HepG2 (cell line): ENCODE data around the gene EFCAB11. TPM values are rescaled to one million over a fixed set of nuclear protein-coding genes. Genes with fewer than 3 reads are reported as not detected.

ENCODE experiments used
- ATAC-seq: fragments of 200-7000 bp; cut with Tn5 transposase; 3 replicates; pipeline ENCODE4 v1.9.1; 2020; ENCODE audit warnings: mild to moderate bottlenecking, moderate library complexity
- BruUV-seq: library from RNA; stranded (reverse); fragments of 400-500 nt; replicated peaks from 2 replicates; lab custom pipeline; 2021; lab: Mats Ljungman, UMichigan
- CTCF ChIA-PET: fragments of 300-600 bp; formaldehyde crosslinking; extraction: SDS; loops from one replicate; lab custom pipeline; 2021; ENCODE audit warnings: low total read pairs, inconsistent platforms, low intra/inter-chr PET ratio; lab: Yijun Ruan, JAX
- POLR2A ChIA-PET: fragments of 350-600 bp; sonication (Branson Sonifier 250); formaldehyde crosslinking; loops from one replicate; lab custom pipeline; 2020; ENCODE audit warnings: antibody characterized with exemption, inconsistent platforms; lab: Yijun Ruan, JAX
- DNase-seq: peaks from one replicate; pipeline ENCODE4 v3.0.0-alpha.2; 2015; ENCODE audit warnings: low spot score
- FAIRE-seq: peaks from 3 replicates; lab custom pipeline; 2011; peaks lifted over from hg19 to GRCh38; lab: Jason Lieb, UNC
- H2AFZ ChIP-seq: one replicate; pipeline ENCODE4 v1.6.1; 2011; ENCODE audit warnings: low read length, inconsistent platforms
- H3K27ac ChIP-seq: fragments of 300-600 bp; 3 replicates; pipeline ENCODE4 v1.8.0; 2011; ENCODE audit warnings: mixed run types, mild to moderate bottlenecking, mixed read lengths, low read length, inconsistent platforms; ENCODE audit not compliant: insufficient read depth; ENCODE audit errors: extremely low read length
- H3K27me3 ChIP-seq, 2 experiments: fragments of 200-600 bp in 1 of 2; 2 replicates in 1 of 2; 3 replicates in 1 of 2; pipeline versions ENCODE4 v1.6.0 to v1.8.0; 2011; ENCODE audit warnings: low read length in 2 of 2, mild to moderate bottlenecking in 2 of 2, moderate library complexity in 2 of 2, inconsistent platforms in 1 of 2; ENCODE audit not compliant: insufficient read depth in 2 of 2, control insufficient read depth in 1 of 2
- H3K36me3 ChIP-seq, 2 experiments: fragments of 200-600 bp in 1 of 2; replicated peaks in 1 of 2; 2 replicates in 1 of 2; 3 replicates in 1 of 2; pipeline versions ENCODE4 v1.5.1 to v1.8.0; 2011; ENCODE audit warnings: low read length in 2 of 2, inconsistent platforms in 1 of 2; ENCODE audit not compliant: insufficient read depth in 2 of 2, control insufficient read depth in 1 of 2
- H3K4me1 ChIP-seq: 2 replicates; pipeline ENCODE4 v1.5.1; 2012; ENCODE audit warnings: low read length, inconsistent platforms; ENCODE audit not compliant: insufficient read depth
- H3K4me2 ChIP-seq: 2 replicates; pipeline ENCODE4 v1.6.0; 2011; ENCODE audit warnings: low read depth, low read length, inconsistent platforms
- H3K4me3 ChIP-seq, 3 experiments: fragments of 200-600 bp in 1 of 3; sonication (generic), shearing (Covaris generic) in 1 of 3; replicated peaks in 1 of 3; 2 replicates each; pipeline ENCODE4 v1.5.1; 2011 to 2016; ENCODE audit warnings: low read length in 3 of 3, inconsistent platforms in 2 of 3, low read depth in 2 of 3, mild to moderate bottlenecking in 2 of 3, control low read depth in 1 of 3, mixed read lengths in 1 of 3; ENCODE audit not compliant: insufficient read depth in 1 of 3
- H3K79me2 ChIP-seq: one replicate; pipeline ENCODE4 v1.6.1; 2011; ENCODE audit warnings: low read length, inconsistent platforms; ENCODE audit not compliant: insufficient read depth
- H3K9ac ChIP-seq: 2 replicates; pipeline ENCODE4 v1.6.0; 2011; ENCODE audit warnings: mild to moderate bottlenecking, low read depth, low read length, inconsistent platforms; ENCODE audit not compliant: insufficient read depth
- H3K9me3 ChIP-seq: 2 replicates; pipeline ENCODE4 v1.5.1; 2012; ENCODE audit warnings: mild to moderate bottlenecking, low read length
- H4K20me1 ChIP-seq: 2 replicates; pipeline ENCODE4 v1.6.0; 2011; ENCODE audit warnings: inconsistent platforms, mild to moderate bottlenecking, low read length, moderate library complexity; ENCODE audit not compliant: insufficient read depth
- AKAP8 ChIP-seq: sonication (generic); formaldehyde crosslinking; IDR thresholded peaks from 2 replicates; pipeline ENCODE4 v1.5.1; 2020; ENCODE audit warnings: mild to moderate bottlenecking, missing genetic modification reagents
- EEA1 ChIP-seq: sonication (generic); formaldehyde crosslinking; IDR thresholded peaks from 2 replicates; pipeline ENCODE4 v1.5.1; 2020; ENCODE audit warnings: mild to moderate bottlenecking, missing genetic modification reagents, borderline replicate concordance
- RARA ChIP-seq: IDR thresholded peaks from 2 replicates; pipeline ENCODE4 v1.6.1; 2016; ENCODE audit warnings: missing genetic modification reagents, missing compliant biosample characterization
- SOX13 ChIP-seq, 3 experiments: fragments of 450-650 bp in 1 of 3; sonication (generic) in 1 of 3; formaldehyde crosslinking in 1 of 3; IDR thresholded peaks in 2 of 3; conservative IDR thresholded peaks in 1 of 3; 2 replicates each; pipeline versions ENCODE4 v1.5.0 to v1.6.1; 2016 to 2020; ENCODE audit warnings: antibody characterized with exemption in 1 of 3, mild to moderate bottlenecking in 1 of 3, missing compliant biosample characterization in 1 of 3, missing genetic modification reagents in 1 of 3, moderate library complexity in 1 of 3
- ZBTB7B ChIP-seq: sonication (generic); formaldehyde crosslinking; IDR thresholded peaks from 2 replicates; pipeline ENCODE4 v1.4.0; 2020; ENCODE audit warnings: missing genetic modification reagents
- ZNF569 ChIP-seq: sonication (generic); formaldehyde crosslinking; IDR thresholded peaks from 2 replicates; pipeline ENCODE4 v1.5.0; 2020; ENCODE audit warnings: mild to moderate bottlenecking, missing genetic modification reagents, moderate library complexity, borderline replicate concordance
- ZNF761 ChIP-seq: sonication (generic); formaldehyde crosslinking; conservative IDR thresholded peaks from 2 replicates; pipeline ENCODE4 v1.4.0; 2020; ENCODE audit warnings: mild to moderate bottlenecking, missing genetic modification reagents
- WGBS: methylation state at CpG from one replicate; pipeline ENCODE4 v1.1.6; 2017; ENCODE audit warnings: low lambda C conversion rate; 5-methylcytosine and 5-hydroxymethylcytosine counted together
- in situ Hi-C: cut with HindIII; loops from 2 replicates; pipeline ENCODE4 v1.10.0; 2017; ENCODE audit warnings: low pct_unique_long_range_greater_than_20kb; ENCODE audit not compliant: extremely low pct_ligation_motif_present
- intact Hi-C: fragments of 100-400 bp; cut with micrococcal nuclease; formaldehyde crosslinking; loops from one replicate; pipeline ENCODE4 v1.10.0; 2022; ENCODE audit not compliant: unreplicated experiment
- polyA plus RNA-seq, 8 experiments: library from polyadenylated mRNA; depleted of rRNA in 3 of 8; stranded (reverse) in 7 of 8; unstranded in 1 of 8; fragments of >200 nt; fragmentation: Illumina TruSeq in 4 of 8; extraction: Trizol in 4 of 8; gene quantifications; 2 replicates each; pipeline versions ENCODE4 v1.2.1 to v1.2.3, GENCODE V29; 2011 to 2016; ENCODE audit warnings: low read depth in 4 of 8, missing spikeins in 1 of 8, mixed read lengths in 1 of 8; ENCODE audit not compliant: insufficient read depth in 1 of 8
- total RNA-seq, 5 experiments: library from RNA; depleted of rRNA; stranded (reverse); fragments of >200 nt; fragmentation: Illumina TruSeq; extraction: Trizol; gene quantifications; 2 replicates each; pipeline ENCODE4 v1.2.3, GENCODE V29; 2016; ENCODE audit warnings: low read depth in 1 of 5
- TF ChIP-seq, protein P1 (sequence below): sonication (generic); formaldehyde crosslinking; IDR thresholded peaks from 2 replicates; pipeline ENCODE4 v1.4.0; 2020; ENCODE audit warnings: missing genetic modification reagents
- TF ChIP-seq, protein P2 (sequence below): sonication (generic); formaldehyde crosslinking; IDR thresholded peaks from 2 replicates; pipeline ENCODE4 v1.8.0; 2022; ENCODE audit warnings: missing genetic modification reagents, mild to moderate bottlenecking, moderate library complexity, borderline replicate concordance
- TF ChIP-seq, protein P3 (sequence below): sonication (generic); formaldehyde crosslinking; IDR thresholded peaks from 2 replicates; pipeline ENCODE4 v1.8.0; 2022; ENCODE audit warnings: mild to moderate bottlenecking, missing genetic modification reagents; ENCODE audit not compliant: insufficient replicate concordance
- TF ChIP-seq, protein P4 (sequence below): sonication (generic); IDR thresholded peaks from 2 replicates; pipeline ENCODE4 v1.6.1; 2016; ENCODE audit warnings: low read depth, borderline replicate concordance

EFCAB11 gene
- total and polyA plus RNA-seq, 2 of the 13 experiments (the other 11 are each of a cell fraction or from before 2014, with no cell fraction given): 8.2 to 31.5 TPM

DNA sequence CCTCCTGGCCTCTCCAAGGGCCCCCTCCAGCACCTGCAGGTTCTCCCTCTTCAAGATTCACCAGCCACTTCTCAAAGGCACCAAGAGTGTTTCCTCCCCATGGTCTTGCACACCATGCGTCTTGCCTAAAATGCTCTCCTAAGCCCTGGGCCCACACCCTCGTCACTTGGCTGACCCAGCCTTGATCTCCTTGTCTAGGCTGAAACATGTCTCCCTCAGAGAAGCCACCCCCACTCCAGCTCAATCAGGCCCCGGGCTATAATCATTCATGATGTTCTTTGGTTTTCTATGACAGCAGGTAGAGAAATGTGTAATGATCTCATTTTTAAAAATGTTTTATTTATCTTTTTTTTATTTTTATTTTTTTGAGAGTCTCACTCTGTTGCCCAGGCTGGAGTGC is 88.1 kb downstream of the EFCAB11 start:
- ATAC-seq (no peak), DNase-seq (no peak), FAIRE-seq (no peak)
- no peaks in the 10 kb centered on the region for H4K20me1 ChIP-seq
- intact Hi-C loops (no loop called here), in situ Hi-C loops (no loop called here)
- H3K9me3 ChIP-seq: peaks cover 4% of the 10 kb centered on the region; the same call in 1 of the 2 replicates
- WGBS: 93% methylated on average over 3 of the region's 3 CpGs
- ChIA-PET CTCF (no interaction called here), POLR2A (no interaction called here)
- H3K79me2 ChIP-seq: no peaks in the 10 kb centered on the region
- no peak overlapping the region for H3K4me3 ChIP-seq
- no peak overlapping the region for H2AFZ ChIP-seq
- no peak overlapping the region for H3K4me2 ChIP-seq
- no peaks in the 10 kb centered on the region for H3K27me3 ChIP-seq
- no peak overlapping the region for H3K9ac ChIP-seq
- peaks cover 0 to 3% of the 10 kb centered on the region in 2 experiments; a peak in 1 of 5 replicates for H3K36me3 ChIP-seq
- H3K4me1 ChIP-seq: no peaks in the 10 kb centered on the region
- H3K27ac ChIP-seq: no peak overlapping the region
- BruUV-seq: no TSS peak
- TF ChIP-seq ZBTB7B (CRISPR knock-in tag) (no peak), EEA1 (CRISPR knock-in tag) (no peak), SOX13 (IDR thresholded peaks at IDR 0.05) (no peak), SOX13 (CRISPR knock-in tag; conservative IDR thresholded peaks at IDR 0.05 in 1 of 2, IDR thresholded peaks at IDR 0.05 in 1 of 2) (no peak), AKAP8 (CRISPR knock-in tag) (no peak), ZNF569 (CRISPR knock-in tag) (no peak), RARA (CRISPR knock-in tag) (no peak), ZNF761 (no peak)
- TF ChIP-seq, protein P1, sequence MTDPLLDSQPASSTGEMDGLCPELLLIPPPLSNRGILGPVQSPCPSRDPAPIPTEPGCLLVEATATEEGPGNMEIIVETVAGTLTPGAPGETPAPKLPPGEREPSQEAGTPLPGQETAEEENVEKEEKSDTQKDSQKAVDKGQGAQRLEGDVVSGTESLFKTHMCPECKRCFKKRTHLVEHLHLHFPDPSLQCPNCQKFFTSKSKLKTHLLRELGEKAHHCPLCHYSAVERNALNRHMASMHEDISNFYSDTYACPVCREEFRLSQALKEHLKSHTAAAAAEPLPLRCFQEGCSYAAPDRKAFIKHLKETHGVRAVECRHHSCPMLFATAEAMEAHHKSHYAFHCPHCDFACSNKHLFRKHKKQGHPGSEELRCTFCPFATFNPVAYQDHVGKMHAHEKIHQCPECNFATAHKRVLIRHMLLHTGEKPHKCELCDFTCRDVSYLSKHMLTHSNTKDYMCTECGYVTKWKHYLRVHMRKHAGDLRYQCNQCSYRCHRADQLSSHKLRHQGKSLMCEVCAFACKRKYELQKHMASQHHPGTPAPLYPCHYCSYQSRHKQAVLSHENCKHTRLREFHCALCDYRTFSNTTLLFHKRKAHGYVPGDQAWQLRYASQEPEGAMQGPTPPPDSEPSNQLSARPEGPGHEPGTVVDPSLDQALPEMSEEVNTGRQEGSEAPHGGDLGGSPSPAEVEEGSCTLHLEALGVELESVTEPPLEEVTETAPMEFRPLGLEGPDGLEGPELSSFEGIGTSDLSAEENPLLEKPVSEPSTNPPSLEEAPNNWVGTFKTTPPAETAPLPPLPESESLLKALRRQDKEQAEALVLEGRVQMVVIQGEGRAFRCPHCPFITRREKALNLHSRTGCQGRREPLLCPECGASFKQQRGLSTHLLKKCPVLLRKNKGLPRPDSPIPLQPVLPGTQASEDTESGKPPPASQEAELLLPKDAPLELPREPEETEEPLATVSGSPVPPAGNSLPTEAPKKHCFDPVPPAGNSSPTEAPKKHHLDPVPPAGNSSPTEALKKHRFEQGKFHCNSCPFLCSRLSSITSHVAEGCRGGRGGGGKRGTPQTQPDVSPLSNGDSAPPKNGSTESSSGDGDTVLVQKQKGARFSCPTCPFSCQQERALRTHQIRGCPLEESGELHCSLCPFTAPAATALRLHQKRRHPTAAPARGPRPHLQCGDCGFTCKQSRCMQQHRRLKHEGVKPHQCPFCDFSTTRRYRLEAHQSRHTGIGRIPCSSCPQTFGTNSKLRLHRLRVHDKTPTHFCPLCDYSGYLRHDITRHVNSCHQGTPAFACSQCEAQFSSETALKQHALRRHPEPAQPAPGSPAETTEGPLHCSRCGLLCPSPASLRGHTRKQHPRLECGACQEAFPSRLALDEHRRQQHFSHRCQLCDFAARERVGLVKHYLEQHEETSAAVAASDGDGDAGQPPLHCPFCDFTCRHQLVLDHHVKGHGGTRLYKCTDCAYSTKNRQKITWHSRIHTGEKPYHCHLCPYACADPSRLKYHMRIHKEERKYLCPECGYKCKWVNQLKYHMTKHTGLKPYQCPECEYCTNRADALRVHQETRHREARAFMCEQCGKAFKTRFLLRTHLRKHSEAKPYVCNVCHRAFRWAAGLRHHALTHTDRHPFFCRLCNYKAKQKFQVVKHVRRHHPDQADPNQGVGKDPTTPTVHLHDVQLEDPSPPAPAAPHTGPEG (CRISPR knock-in tag): no peak
- TF ChIP-seq, protein P2, sequence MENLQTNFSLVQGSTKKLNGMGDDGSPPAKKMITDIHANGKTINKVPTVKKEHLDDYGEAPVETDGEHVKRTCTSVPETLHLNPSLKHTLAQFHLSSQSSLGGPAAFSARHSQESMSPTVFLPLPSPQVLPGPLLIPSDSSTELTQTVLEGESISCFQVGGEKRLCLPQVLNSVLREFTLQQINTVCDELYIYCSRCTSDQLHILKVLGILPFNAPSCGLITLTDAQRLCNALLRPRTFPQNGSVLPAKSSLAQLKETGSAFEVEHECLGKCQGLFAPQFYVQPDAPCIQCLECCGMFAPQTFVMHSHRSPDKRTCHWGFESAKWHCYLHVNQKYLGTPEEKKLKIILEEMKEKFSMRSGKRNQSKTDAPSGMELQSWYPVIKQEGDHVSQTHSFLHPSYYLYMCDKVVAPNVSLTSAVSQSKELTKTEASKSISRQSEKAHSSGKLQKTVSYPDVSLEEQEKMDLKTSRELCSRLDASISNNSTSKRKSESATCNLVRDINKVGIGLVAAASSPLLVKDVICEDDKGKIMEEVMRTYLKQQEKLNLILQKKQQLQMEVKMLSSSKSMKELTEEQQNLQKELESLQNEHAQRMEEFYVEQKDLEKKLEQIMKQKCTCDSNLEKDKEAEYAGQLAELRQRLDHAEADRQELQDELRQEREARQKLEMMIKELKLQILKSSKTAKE (CRISPR knock-in tag): no peak
- TF ChIP-seq, protein P3, sequence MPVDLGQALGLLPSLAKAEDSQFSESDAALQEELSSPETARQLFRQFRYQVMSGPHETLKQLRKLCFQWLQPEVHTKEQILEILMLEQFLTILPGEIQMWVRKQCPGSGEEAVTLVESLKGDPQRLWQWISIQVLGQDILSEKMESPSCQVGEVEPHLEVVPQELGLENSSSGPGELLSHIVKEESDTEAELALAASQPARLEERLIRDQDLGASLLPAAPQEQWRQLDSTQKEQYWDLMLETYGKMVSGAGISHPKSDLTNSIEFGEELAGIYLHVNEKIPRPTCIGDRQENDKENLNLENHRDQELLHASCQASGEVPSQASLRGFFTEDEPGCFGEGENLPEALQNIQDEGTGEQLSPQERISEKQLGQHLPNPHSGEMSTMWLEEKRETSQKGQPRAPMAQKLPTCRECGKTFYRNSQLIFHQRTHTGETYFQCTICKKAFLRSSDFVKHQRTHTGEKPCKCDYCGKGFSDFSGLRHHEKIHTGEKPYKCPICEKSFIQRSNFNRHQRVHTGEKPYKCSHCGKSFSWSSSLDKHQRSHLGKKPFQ (CRISPR knock-in tag): no peak
- TF ChIP-seq, protein P4, sequence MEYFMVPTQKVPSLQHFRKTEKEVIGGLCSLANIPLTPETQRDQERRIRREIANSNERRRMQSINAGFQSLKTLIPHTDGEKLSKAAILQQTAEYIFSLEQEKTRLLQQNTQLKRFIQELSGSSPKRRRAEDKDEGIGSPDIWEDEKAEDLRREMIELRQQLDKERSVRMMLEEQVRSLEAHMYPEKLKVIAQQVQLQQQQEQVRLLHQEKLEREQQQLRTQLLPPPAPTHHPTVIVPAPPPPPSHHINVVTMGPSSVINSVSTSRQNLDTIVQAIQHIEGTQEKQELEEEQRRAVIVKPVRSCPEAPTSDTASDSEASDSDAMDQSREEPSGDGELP: no peak
